GM23248 (cell line): ENCODE measurements around the gene PDIA5. TPM values are rescaled to one million over a fixed set of nuclear protein-coding genes. Genes with fewer than 3 reads are reported as not detected.

Experiments used
- DNase-seq: peaks from one replicate; pipeline ENCODE4 v3.0.0-alpha.2; 2015
- H2AFZ ChIP-seq: fragments of 200-600 bp; sonication (generic); 2 replicates; pipeline ENCODE4 v1.6.1; 2016; ENCODE audit warnings: antibody characterized with exemption
- H3F3A ChIP-seq: fragments of 200-600 bp; sonication (generic); 2 replicates; pipeline ENCODE4 v1.6.1; 2016; ENCODE audit warnings: mild to moderate bottlenecking, antibody characterized with exemption, mixed run types; ENCODE audit not compliant: insufficient read depth
- H3K27ac ChIP-seq: fragments of 200-600 bp; sonication (generic); 2 replicates; pipeline ENCODE4 v1.5.1; 2016; ENCODE audit warnings: mild to moderate bottlenecking
- H3K27me3 ChIP-seq: fragments of 200-600 bp; sonication (generic); replicated peaks from 2 replicates; pipeline ENCODE4 v1.6.1; 2016; ENCODE audit warnings: mild to moderate bottlenecking; ENCODE audit not compliant: insufficient read depth
- H3K36me3 ChIP-seq: fragments of 200-600 bp; sonication (generic); 2 replicates; pipeline ENCODE4 v1.6.1; 2016; ENCODE audit warnings: low read depth, mild to moderate bottlenecking
- H3K4me1 ChIP-seq: fragments of 200-600 bp; sonication (generic); 2 replicates; pipeline ENCODE4 v1.6.1; 2016; ENCODE audit warnings: mild to moderate bottlenecking; ENCODE audit not compliant: insufficient read depth
- H3K4me2 ChIP-seq: fragments of 200-600 bp; sonication (generic); one replicate; pipeline ENCODE4 v1.6.1; 2016; ENCODE audit warnings: mild to moderate bottlenecking; ENCODE audit not compliant: unreplicated experiment
- H3K4me3 ChIP-seq: fragments of 200-600 bp; sonication (generic); 2 replicates; pipeline ENCODE4 v1.5.1; 2016; ENCODE audit warnings: mild to moderate bottlenecking
- H3K79me2 ChIP-seq: fragments of 200-600 bp; sonication (generic); 2 replicates; pipeline ENCODE4 v1.6.1; 2016; ENCODE audit warnings: mild to moderate bottlenecking; ENCODE audit not compliant: insufficient read depth
- H3K9ac ChIP-seq: fragments of 200-600 bp; sonication (generic); 2 replicates; pipeline ENCODE4 v1.6.1; 2016; ENCODE audit warnings: mild to moderate bottlenecking
- H3K9me2 ChIP-seq: fragments of 200-600 bp; sonication (generic); 2 replicates; pipeline ENCODE4 v1.6.1; 2016; ENCODE audit warnings: mixed run types, mild to moderate bottlenecking, moderate library complexity; ENCODE audit not compliant: insufficient read depth
- H3K9me3 ChIP-seq: fragments of 200-600 bp; sonication (generic); one replicate; pipeline ENCODE4 v1.6.1; 2017; ENCODE audit warnings: low read depth
- H4K20me1 ChIP-seq: fragments of 200-600 bp; sonication (generic); 2 replicates; pipeline ENCODE4 v1.6.0; 2016; ENCODE audit not compliant: insufficient read depth
- EZH2 ChIP-seq: fragments of 200-600 bp; sonication (generic); IDR thresholded peaks from 2 replicates; pipeline ENCODE4 v1.6.1; 2018; ENCODE audit warnings: antibody characterized with exemption, mild to moderate bottlenecking; ENCODE audit not compliant: insufficient read depth, poor library complexity, severe bottlenecking
- EZH2phosphoT487 ChIP-seq: fragments of 200-600 bp; sonication (generic); IDR thresholded peaks from 2 replicates; pipeline ENCODE4 v1.6.1; 2018; ENCODE audit warnings: antibody characterized with exemption, moderate library complexity, mild to moderate bottlenecking, low read depth; ENCODE audit not compliant: insufficient read depth
- WGBS, 2 experiments: methylation state at CpG; one replicate each; pipeline ENCODE4 v1.1.6; 2015 to 2017; ENCODE audit warnings: low lambda C conversion rate in 2 of 2, low coverage in 1 of 2; ENCODE audit errors: missing lambda C conversion rate in 2 of 2; 5-methylcytosine and 5-hydroxymethylcytosine counted together
- in situ Hi-C: fragments of 300-500 bp; cut with MboI; formaldehyde crosslinking; loops from 2 replicates; pipeline ENCODE4 v1.15.0; 2020
- polyA plus RNA-seq: library from polyadenylated mRNA; unstranded; fragments of >200 nt; fragmentation: Nextera tagmentation; extraction: Ambion mirVana; gene quantifications from 2 replicates; pipeline ENCODE4 v1.2.1, GENCODE V29; 2016
- total RNA-seq: library from RNA; depleted of rRNA; stranded (reverse); fragments of >200 nt; shearing (Covaris generic); gene quantifications from 2 replicates; pipeline ENCODE4 v1.2.3, GENCODE V29; 2014

Gene PDIA5
- total and polyA plus RNA-seq, 2 experiments from 2014 or later = 49.1 to 57.3 TPM

DNA sequence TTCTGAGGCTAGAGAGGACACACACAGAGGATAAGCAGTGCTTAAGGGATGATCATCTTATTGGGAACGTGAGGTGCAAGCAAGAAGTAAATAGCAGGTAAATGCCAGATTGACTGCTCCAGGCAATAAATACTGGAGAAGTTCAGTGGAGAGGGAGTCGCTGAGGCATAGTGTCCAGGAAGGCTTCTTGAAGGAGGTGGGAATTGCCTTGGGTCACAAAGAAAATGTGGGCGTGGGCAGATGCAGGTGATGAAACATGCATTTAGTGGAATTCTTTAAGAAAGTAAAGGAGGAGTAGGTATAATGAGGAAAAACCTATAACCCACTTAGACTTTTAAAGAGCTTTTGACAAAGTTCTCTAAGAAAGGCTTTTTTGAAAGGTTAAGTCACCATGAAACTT is 31.8 kb upstream of the PDIA5 start:
- TF ChIP-seq EZH2phosphoT487 (no peak), EZH2 (no peak)
- H3K4me1 ChIP-seq = peaks cover 7% of the 10 kb centered on the region; the same call in 1 of the 2 replicates
- H3K9me2 ChIP-seq = no peaks in the 10 kb centered on the region
- no peaks in the 10 kb centered on the region for H3K79me2 ChIP-seq
- H3K27me3 ChIP-seq = peaks cover 41% of the 10 kb centered on the region
- no peaks in the 10 kb centered on the region for H4K20me1 ChIP-seq
- H3K9me3 ChIP-seq = no peaks in the 10 kb centered on the region
- in situ Hi-C loops = no loop called here
- H3F3A ChIP-seq = peaks cover 6% of the 10 kb centered on the region; the same call in 1 of the 2 replicates
- H3K9ac ChIP-seq = no peak overlapping the region
- H3K4me3 ChIP-seq = no peak overlapping the region
- H3K27ac ChIP-seq = no peak overlapping the region
- no peak overlapping the region for H2AFZ ChIP-seq
- H3K36me3 ChIP-seq = no peaks in the 10 kb centered on the region
- 76 to 89% methylated on average over 3 of the region's 3 CpGs for WGBS, 2 experiments
- no peak overlapping the region for H3K4me2 ChIP-seq
- DNase-seq = no peak

DNA sequence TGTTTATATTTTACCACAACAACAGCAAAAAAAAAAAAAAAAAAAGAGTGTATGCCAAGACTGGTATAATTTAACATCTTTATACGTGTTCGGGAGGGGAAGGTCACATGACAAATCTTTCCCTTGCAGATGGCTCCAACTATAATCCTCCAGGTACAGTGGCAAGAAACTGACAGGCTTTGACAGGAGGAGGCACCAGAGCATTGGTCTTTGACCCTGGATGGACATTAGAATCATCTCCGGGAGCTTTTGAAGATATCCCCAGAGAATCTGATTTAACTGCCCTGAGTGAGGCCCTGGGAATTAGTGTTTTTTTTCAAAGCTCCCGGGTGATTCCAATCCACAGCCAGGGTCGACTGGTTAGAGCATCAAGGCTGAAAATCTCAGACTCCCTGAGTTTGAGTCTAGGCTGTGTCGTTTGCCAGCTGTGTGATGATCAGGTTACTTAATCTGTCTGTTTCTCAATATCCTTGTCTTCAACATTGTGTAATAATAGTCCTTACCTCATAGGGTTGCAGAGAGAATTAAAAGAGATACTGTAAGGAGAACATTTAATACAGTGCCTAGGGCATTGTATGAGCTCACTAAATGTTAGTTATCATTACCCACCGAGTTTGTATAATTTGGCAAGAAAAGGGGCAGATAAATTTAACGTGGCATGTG is 30.3 kb upstream of the PDIA5 start:
- Histone ChIP-seq H3K4me1 (peaks cover 7% of the 10 kb centered on the region; the same call in 1 of the 2 replicates), H4K20me1 (no peaks in the 10 kb centered on the region), H3K4me2 (no peak overlapping the region), H3K27me3 (peaks cover 36% of the 10 kb centered on the region), H3K4me3 (no peak overlapping the region), H3K79me2 (no peaks in the 10 kb centered on the region), H3K9ac (no peak overlapping the region), H3K9me2 (no peaks in the 10 kb centered on the region), H3K36me3 (no peaks in the 10 kb centered on the region), H2AFZ (no peak overlapping the region), H3F3A (peaks cover 6% of the 10 kb centered on the region; the same call in 1 of the 2 replicates), H3K27ac (no peak overlapping the region), H3K9me3 (no peaks in the 10 kb centered on the region)
- peak; percentile 81 for DNase-seq
- in situ Hi-C loops = no loop called here
- TF ChIP-seq EZH2phosphoT487 (no peak), EZH2 (no peak)
- 18 to 20% methylated on average over 8 of the region's 8 CpGs for WGBS, 2 experiments

DNA sequence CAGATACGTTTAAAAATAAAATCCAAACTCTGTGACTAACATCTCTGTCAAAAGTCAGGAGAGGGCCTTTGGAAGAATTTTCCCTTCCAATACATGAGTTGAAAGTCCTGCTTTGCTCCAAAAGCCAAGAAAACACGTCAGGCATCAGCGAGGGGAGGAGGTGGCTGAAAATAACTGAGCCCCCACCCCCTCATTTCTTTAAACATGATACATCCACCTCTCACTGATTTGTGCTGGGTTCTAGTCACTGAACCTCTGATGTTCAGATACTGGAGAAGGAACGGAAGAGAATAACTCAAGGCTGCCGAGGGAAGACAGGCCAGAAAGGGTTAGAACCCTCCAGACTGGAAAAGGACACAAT is 29.8 kb upstream of the PDIA5 start:
- peaks cover 39% of the 10 kb centered on the region for H3K27me3 ChIP-seq
- H3K4me1 ChIP-seq = peaks cover 7% of the 10 kb centered on the region; the same call in 1 of the 2 replicates
- H3K9me2 ChIP-seq = no peaks in the 10 kb centered on the region
- DNase-seq = no peak
- no peak overlapping the region for H3K9ac ChIP-seq
- H3K9me3 ChIP-seq = no peaks in the 10 kb centered on the region
- H2AFZ ChIP-seq = no peak overlapping the region
- TF ChIP-seq EZH2phosphoT487 (no peak), EZH2 (no peak)
- H3K27ac ChIP-seq = no peak overlapping the region
- H4K20me1 ChIP-seq = no peaks in the 10 kb centered on the region
- H3K4me2 ChIP-seq = no peak overlapping the region
- no peak overlapping the region for H3K4me3 ChIP-seq
- in situ Hi-C loops = no loop called here
- peaks cover 6% of the 10 kb centered on the region; the same call in 1 of the 2 replicates for H3F3A ChIP-seq
- H3K36me3 ChIP-seq = no peaks in the 10 kb centered on the region
- no peaks in the 10 kb centered on the region for H3K79me2 ChIP-seq
- 50 to 65% methylated on average over 5 of the region's 5 CpGs for WGBS, 2 experiments

DNA sequence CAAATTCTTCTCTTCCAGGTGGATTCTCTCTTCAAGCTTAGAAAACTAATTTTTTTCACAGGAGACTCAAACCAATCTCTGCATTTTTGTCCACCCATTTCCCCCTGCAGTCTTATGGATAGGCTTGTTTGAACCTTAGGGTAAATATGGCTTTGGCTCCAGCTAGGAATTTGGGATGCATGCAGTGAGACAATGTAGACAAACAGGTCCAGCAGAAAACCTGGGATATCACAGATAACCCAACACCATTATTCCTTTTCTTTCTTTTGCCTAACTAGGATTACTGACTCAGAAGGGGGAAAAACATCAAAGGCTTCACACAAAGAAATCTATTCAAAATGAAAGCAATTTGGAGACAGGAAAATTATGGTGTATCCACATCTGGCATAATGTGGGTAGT is 28.1 kb upstream of the PDIA5 start:
- Histone ChIP-seq H3F3A (peaks cover 6% of the 10 kb centered on the region; the same call in 1 of the 2 replicates), H3K9me2 (no peaks in the 10 kb centered on the region), H3K36me3 (no peaks in the 10 kb centered on the region), H3K9me3 (no peaks in the 10 kb centered on the region), H3K9ac (no peak overlapping the region), H3K4me1 (peaks cover 7% of the 10 kb centered on the region; the same call in 1 of the 2 replicates), H3K79me2 (no peaks in the 10 kb centered on the region), H2AFZ (no peak overlapping the region), H3K27me3 (peaks cover 36% of the 10 kb centered on the region), H3K27ac (no peak overlapping the region), H3K4me2 (no peak overlapping the region), H4K20me1 (no peaks in the 10 kb centered on the region), H3K4me3 (no peak overlapping the region)
- TF ChIP-seq EZH2 (no peak), EZH2phosphoT487 (no peak)
- in situ Hi-C loops = no loop called here
- no peak for DNase-seq
